Astrocyte of the cerebellum (primary cell): ENCODE measurements around the gene RAPGEF5.

Experiments used
- DNase-seq: peaks from one replicate; pipeline ENCODE4 v3.0.0-alpha.2; 2011; ENCODE audit warnings: low read depth
- H3K4me3 ChIP-seq: 2 replicates; pipeline ENCODE4 v1.5.1; 2011; ENCODE audit warnings: mild to moderate bottlenecking, low read depth, low read length, moderate library complexity
- in situ Hi-C: cut with HindIII; loops from 2 replicates; pipeline ENCODE4 v1.10.0; 2017; ENCODE audit warnings: low sequenced_read_pairs
- TF ChIP-seq, protein P1 (sequence below): IDR thresholded peaks from 2 replicates; pipeline ENCODE4 v1.5.1; 2012; ENCODE audit warnings: low read length, low read depth, moderate library complexity, mild to moderate bottlenecking; ENCODE audit errors: missing control alignments

RAPGEF5 gene

DNA sequence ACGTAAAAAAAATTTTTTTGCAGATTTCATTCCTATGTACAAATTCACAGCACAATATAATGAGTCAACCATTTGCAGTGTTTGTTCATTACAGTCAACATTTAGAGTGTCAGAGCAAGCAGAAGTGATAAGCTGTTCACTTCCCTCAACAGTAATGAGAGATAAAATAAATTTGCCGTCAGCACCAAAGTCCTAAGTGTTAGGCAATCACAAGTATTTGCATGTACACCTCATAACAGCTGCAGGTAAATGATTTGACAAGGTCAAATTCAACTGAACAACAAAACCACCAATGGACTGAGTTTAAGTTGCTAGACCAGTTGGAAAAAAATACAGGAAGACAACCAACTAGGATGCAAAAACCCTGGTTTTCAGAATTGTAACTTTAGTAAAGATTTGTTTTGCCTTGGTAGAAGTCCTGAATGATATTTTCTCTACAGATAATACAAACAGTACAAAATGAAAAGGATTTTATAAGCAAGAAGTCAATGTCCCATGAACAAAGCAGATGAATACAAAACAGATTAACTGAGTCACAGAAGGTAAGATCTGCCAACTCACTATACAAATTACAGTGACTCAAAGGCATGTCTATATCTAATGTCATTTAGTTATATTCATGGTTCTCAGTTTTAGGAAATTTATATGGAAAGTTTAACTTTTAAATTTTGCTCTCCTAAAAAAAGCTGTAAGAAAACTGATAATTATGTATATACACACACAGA lies 10.4 kb downstream of the RAPGEF5 start:
- TF ChIP-seq, protein P1, sequence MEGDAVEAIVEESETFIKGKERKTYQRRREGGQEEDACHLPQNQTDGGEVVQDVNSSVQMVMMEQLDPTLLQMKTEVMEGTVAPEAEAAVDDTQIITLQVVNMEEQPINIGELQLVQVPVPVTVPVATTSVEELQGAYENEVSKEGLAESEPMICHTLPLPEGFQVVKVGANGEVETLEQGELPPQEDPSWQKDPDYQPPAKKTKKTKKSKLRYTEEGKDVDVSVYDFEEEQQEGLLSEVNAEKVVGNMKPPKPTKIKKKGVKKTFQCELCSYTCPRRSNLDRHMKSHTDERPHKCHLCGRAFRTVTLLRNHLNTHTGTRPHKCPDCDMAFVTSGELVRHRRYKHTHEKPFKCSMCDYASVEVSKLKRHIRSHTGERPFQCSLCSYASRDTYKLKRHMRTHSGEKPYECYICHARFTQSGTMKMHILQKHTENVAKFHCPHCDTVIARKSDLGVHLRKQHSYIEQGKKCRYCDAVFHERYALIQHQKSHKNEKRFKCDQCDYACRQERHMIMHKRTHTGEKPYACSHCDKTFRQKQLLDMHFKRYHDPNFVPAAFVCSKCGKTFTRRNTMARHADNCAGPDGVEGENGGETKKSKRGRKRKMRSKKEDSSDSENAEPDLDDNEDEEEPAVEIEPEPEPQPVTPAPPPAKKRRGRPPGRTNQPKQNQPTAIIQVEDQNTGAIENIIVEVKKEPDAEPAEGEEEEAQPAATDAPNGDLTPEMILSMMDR, result no peak
- H3K4me3 ChIP-seq, result no peak overlapping the region
- no peak for DNase-seq
- in situ Hi-C loops, result no loop called here

- in situ Hi-C loops, result no loop called here
Observed at GRCh38 chr7:22344655-22345054, 12.3 kb downstream of the RAPGEF5 start.

GRCh38 chr7:22343612-22344011 lies 13.3 kb downstream of the RAPGEF5 start:
- DNase-seq, result no peak
- H3K4me3 ChIP-seq, result no peak overlapping the region
- TF ChIP-seq, protein P1, result no peak
- in situ Hi-C loops, result no loop called here

More at GRCh38 chr7:22344655-22345054, 12.3 kb downstream of the RAPGEF5 start:
- TF ChIP-seq, protein P1, result no peak
- no peak for DNase-seq
- no peak overlapping the region for H3K4me3 ChIP-seq

- H3K4me3 ChIP-seq, result no peak overlapping the region
- TF ChIP-seq, protein P1, result no peak
- in situ Hi-C loops, result no loop called here
- DNase-seq, result no peak
Observed at GRCh38 chr7:22343071-22343470, 13.9 kb downstream of the RAPGEF5 start.

GRCh38 chr7:22339725-22340390 lies 17.1 kb downstream of the RAPGEF5 start:
- TF ChIP-seq, protein P1, result no peak
- no peak for DNase-seq
- H3K4me3 ChIP-seq, result no peak overlapping the region
- in situ Hi-C loops, result no loop called here

DNA sequence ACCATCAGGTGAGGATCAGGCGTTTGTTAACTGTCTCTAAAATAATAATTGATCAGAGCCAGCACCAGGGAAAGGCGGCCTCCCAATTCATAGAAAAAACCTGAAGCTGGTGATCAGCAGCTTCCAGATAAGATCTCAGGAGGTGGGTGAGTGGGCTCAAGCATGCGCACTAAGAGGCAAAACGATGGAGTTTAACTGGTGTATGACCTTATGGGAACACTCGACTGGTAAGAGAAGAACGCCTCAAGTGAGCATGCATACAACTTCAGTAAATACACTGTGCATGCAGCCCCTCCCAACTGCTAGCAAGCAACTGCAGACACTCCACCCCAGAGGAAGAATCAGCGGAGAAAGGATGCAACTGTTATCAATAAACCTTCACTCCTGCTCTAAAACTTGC lies 18.1 kb downstream of the RAPGEF5 start:
- H3K4me3 ChIP-seq, result no peak overlapping the region
- in situ Hi-C loops, result no loop called here
- DNase-seq, result no peak
- TF ChIP-seq, protein P1, result no peak
